Prostate gland (tissue), 2 donors: Measurements from ENCODE around the gene PAPOLB.

Experiments
- POLR2A ChIP-seq: fragments of 450-650 bp; IDR thresholded peaks from one replicate; pipeline ENCODE4 v1.6.1; 2016; ENCODE audit warnings: antibody characterized with exemption, mild to moderate bottlenecking
- TF ChIP-seq, protein P1 (sequence below), 4 experiments: fragments of 200-600 bp in 2 of 4; fragments of 450-650 bp in 2 of 4; sonication (generic) in 2 of 4; IDR thresholded peaks; 1 replicate in 3 of 4; 2 replicates in 1 of 4; pipeline ENCODE4 v1.5.1; 2016 to 2019; ENCODE audit warnings: antibody characterized with exemption in 4 of 4, mild to moderate bottlenecking in 2 of 4, moderate library complexity in 2 of 4

DNA sequence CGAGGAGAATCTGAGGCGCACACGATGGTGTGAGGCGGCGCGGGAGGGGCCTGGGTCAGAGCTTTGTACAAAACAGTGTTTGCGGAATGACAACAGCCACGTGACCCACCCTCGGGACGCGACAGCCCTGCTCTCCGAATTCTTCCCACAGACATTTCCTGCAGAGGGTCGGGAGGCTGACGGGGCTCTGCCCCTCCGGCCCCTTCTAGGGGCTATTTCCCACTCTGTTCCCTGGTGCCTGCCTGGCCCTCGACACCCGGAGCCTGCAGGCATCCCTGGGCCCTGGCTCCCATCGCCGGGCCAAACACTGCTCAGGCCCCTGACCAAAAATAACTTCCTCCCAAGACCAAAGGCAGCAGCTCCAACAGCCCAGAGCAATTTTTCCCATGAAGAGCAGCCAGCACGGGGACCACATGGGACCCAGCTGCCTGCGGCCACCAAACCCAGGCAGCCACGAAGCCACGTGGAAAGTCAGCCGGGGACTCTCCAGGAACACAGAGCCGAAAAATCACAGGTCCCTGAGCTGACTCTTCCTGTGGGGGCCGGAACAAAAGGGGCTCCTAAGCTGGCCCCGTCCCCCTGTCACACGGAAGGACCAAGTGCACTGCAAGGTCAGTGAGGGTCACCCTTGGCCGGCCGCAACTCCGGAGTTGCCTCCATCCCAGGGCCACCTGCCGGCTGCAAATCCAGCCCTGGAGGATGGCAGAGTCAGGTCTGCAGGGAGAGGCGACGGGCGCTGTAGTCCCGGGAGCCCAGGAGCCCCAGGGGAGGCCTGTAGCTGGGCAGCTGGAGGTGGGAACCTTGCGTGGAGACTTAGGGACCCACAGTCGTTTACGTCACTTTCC is 42.0 kb downstream of the PAPOLB start:
- no peak for TF ChIP-seq POLR2A
- TF ChIP-seq, protein P1, sequence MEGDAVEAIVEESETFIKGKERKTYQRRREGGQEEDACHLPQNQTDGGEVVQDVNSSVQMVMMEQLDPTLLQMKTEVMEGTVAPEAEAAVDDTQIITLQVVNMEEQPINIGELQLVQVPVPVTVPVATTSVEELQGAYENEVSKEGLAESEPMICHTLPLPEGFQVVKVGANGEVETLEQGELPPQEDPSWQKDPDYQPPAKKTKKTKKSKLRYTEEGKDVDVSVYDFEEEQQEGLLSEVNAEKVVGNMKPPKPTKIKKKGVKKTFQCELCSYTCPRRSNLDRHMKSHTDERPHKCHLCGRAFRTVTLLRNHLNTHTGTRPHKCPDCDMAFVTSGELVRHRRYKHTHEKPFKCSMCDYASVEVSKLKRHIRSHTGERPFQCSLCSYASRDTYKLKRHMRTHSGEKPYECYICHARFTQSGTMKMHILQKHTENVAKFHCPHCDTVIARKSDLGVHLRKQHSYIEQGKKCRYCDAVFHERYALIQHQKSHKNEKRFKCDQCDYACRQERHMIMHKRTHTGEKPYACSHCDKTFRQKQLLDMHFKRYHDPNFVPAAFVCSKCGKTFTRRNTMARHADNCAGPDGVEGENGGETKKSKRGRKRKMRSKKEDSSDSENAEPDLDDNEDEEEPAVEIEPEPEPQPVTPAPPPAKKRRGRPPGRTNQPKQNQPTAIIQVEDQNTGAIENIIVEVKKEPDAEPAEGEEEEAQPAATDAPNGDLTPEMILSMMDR (IDR thresholded peaks at IDR 0.05): no peak
